Astrocyte (in vitro differentiated cells and primary cell): ENCODE data around the gene CMTM5. TPM values are rescaled to one million over a fixed set of nuclear protein-coding genes. Genes with fewer than 3 reads are reported as not detected.

ENCODE experiments used
- DNase-seq: peaks from one replicate; pipeline ENCODE4 v3.0.0-alpha.2; 2010; ENCODE audit warnings: low read depth
- FAIRE-seq: peaks from 2 replicates; lab custom pipeline; 2011; peaks lifted over from hg19 to GRCh38; lab: Jason Lieb, UNC
- H2AFZ ChIP-seq: 2 replicates; pipeline ENCODE4 v1.6.0; 2012; ENCODE audit warnings: low read depth, low read length, inconsistent platforms
- H3K27ac ChIP-seq: 2 replicates; pipeline ENCODE4 v1.5.1; 2011; ENCODE audit warnings: low read depth, low read length, inconsistent platforms
- H3K27me3 ChIP-seq: 2 replicates; pipeline ENCODE4 v1.6.0; 2011; ENCODE audit warnings: low read length, inconsistent platforms; ENCODE audit not compliant: insufficient read depth
- H3K36me3 ChIP-seq: 2 replicates; pipeline ENCODE4 v1.5.1; 2011; ENCODE audit warnings: low read length, inconsistent platforms; ENCODE audit not compliant: insufficient read depth
- H3K4me1 ChIP-seq: 2 replicates; pipeline ENCODE4 v1.5.1; 2011; ENCODE audit warnings: low read length, inconsistent platforms; ENCODE audit not compliant: insufficient read depth
- H3K4me2 ChIP-seq: 2 replicates; pipeline ENCODE4 v1.6.0; 2012; ENCODE audit warnings: low read length, inconsistent platforms
- H3K4me3 ChIP-seq: 2 replicates; pipeline ENCODE4 v1.5.1; 2011; ENCODE audit warnings: low read depth, mild to moderate bottlenecking, low read length, inconsistent platforms; ENCODE audit not compliant: insufficient read depth
- H3K79me2 ChIP-seq: 2 replicates; pipeline ENCODE4 v1.6.0; 2012; ENCODE audit warnings: mild to moderate bottlenecking, low read length, inconsistent platforms; ENCODE audit not compliant: insufficient read depth
- H3K9ac ChIP-seq: 2 replicates; pipeline ENCODE4 v1.6.0; 2012; ENCODE audit warnings: mild to moderate bottlenecking, low read length, inconsistent platforms
- H3K9me3 ChIP-seq: 2 replicates; pipeline ENCODE4 v1.5.1; 2012; ENCODE audit warnings: low read depth, mild to moderate bottlenecking, low read length, inconsistent platforms; ENCODE audit not compliant: insufficient read depth
- H4K20me1 ChIP-seq: 2 replicates; pipeline ENCODE4 v1.6.0; 2012; ENCODE audit warnings: low read length, inconsistent platforms; ENCODE audit not compliant: insufficient read depth
- H3K27ac Mint-ChIP-seq: one replicate; pipeline ENCODE4 v1.8.0; 2021; ENCODE audit warnings: mild to moderate bottlenecking, mixed read lengths; ENCODE audit not compliant: unreplicated experiment
- H3K27me3 Mint-ChIP-seq: one replicate; pipeline ENCODE4 v1.8.0; 2021; ENCODE audit warnings: low read depth, mixed read lengths; ENCODE audit not compliant: unreplicated experiment
- H3K36me3 Mint-ChIP-seq: one replicate; pipeline ENCODE4 v1.8.0; 2021; ENCODE audit warnings: low read depth, mixed read lengths; ENCODE audit not compliant: unreplicated experiment
- H3K4me1 Mint-ChIP-seq: one replicate; pipeline ENCODE4 v1.8.0; 2021; ENCODE audit warnings: low read depth, mixed read lengths; ENCODE audit not compliant: unreplicated experiment
- H3K4me3 Mint-ChIP-seq: one replicate; pipeline ENCODE4 v1.8.0; 2021; ENCODE audit warnings: mild to moderate bottlenecking, moderate library complexity, mixed read lengths; ENCODE audit not compliant: unreplicated experiment
- H3K9me3 Mint-ChIP-seq: one replicate; pipeline ENCODE4 v1.8.0; 2021; ENCODE audit warnings: mild to moderate bottlenecking, mixed read lengths; ENCODE audit not compliant: unreplicated experiment
- CTCF ChIP-seq: IDR thresholded peaks from 2 replicates; pipeline ENCODE4 v1.5.1; 2011; ENCODE audit warnings: low read depth, mild to moderate bottlenecking, inconsistent platforms, low read length, moderate library complexity; ENCODE audit not compliant: insufficient read depth
- EZH2 ChIP-seq: IDR thresholded peaks from 2 replicates; pipeline ENCODE4 v1.6.1; 2012; ENCODE audit warnings: mild to moderate bottlenecking, low read length, inconsistent platforms; ENCODE audit not compliant: insufficient read depth
- total RNA-seq: library from RNA; stranded (reverse); gene quantifications from 2 replicates; pipeline ENCODE4 v1.2.1, GENCODE V29; 2021

CMTM5 gene
- total RNA-seq, 1 donor from 2014 or later = not detected

- no peak overlapping the region for H3K4me3 Mint-ChIP-seq
- Histone ChIP-seq H2AFZ (no peak overlapping the region), H3K9ac (no peak overlapping the region), H3K9me3 (no peaks in the 10 kb centered on the region), H3K4me1 (no peaks in the 10 kb centered on the region), H3K79me2 (no peaks in the 10 kb centered on the region), H4K20me1 (no peaks in the 10 kb centered on the region), H3K27ac (no peak overlapping the region), H3K36me3 (no peaks in the 10 kb centered on the region), H3K27me3 (no peaks in the 10 kb centered on the region), H3K4me2 (no peak overlapping the region), H3K4me3 (no peak overlapping the region)
- no peaks in the 10 kb centered on the region for H3K4me1 Mint-ChIP-seq
- no peak for DNase-seq
- no peaks in the 10 kb centered on the region for H3K9me3 Mint-ChIP-seq
- H3K27me3 Mint-ChIP-seq = peaks cover 61% of the 10 kb centered on the region
- no peak for FAIRE-seq
- H3K36me3 Mint-ChIP-seq = peaks cover 3% of the 10 kb centered on the region
- no peak overlapping the region for H3K27ac Mint-ChIP-seq
- TF ChIP-seq CTCF (no peak), EZH2 (no peak)
Measured at GRCh38 chr14:23377573-23378563, 1.0 kb downstream of the CMTM5 start.

GRCh38 chr14:23378612-23379220 lies 1.9 kb downstream of the CMTM5 start:
- no peaks in the 10 kb centered on the region for H3K9me3 Mint-ChIP-seq
- H2AFZ ChIP-seq = no peak overlapping the region
- H3K4me1 Mint-ChIP-seq = no peaks in the 10 kb centered on the region
- no peaks in the 10 kb centered on the region for H4K20me1 ChIP-seq
- no peak overlapping the region for H3K27ac Mint-ChIP-seq
- H3K4me1 ChIP-seq = no peaks in the 10 kb centered on the region
- H3K27ac ChIP-seq = no peak overlapping the region
- TF ChIP-seq EZH2 = no peak
- no peak for TF ChIP-seq CTCF
- H3K36me3 Mint-ChIP-seq = peaks cover 3% of the 10 kb centered on the region
- no peak overlapping the region for H3K4me3 Mint-ChIP-seq
- H3K36me3 ChIP-seq = no peaks in the 10 kb centered on the region
- H3K27me3 Mint-ChIP-seq = peaks cover 64% of the 10 kb centered on the region
- no peak overlapping the region for H3K4me3 ChIP-seq
- no peak overlapping the region for H3K4me2 ChIP-seq
- peaks cover 2% of the 10 kb centered on the region for H3K27me3 ChIP-seq
- DNase-seq = no peak
- no peaks in the 10 kb centered on the region for H3K9me3 ChIP-seq
- H3K9ac ChIP-seq = no peak overlapping the region
- no peak for FAIRE-seq
- no peaks in the 10 kb centered on the region for H3K79me2 ChIP-seq
